SH-SY5Y (cell line): Measurements from ENCODE around the gene CLSTN2.

Experiments used
- GATA2 ChIP-seq: IDR thresholded peaks from 2 replicates; pipeline ENCODE4 v1.6.1; 2011; ENCODE audit warnings: mild to moderate bottlenecking, low read depth, low read length
- GATA3 ChIP-seq: IDR thresholded peaks from 2 replicates; pipeline ENCODE4 v1.6.1; 2011; ENCODE audit warnings: low read depth, mild to moderate bottlenecking, low read length, moderate library complexity

The CLSTN2 gene

GRCh38 chr3:140338916-140339315 is 403.9 kb downstream of the CLSTN2 start:
- TF ChIP-seq GATA3, result no peak
- no peak for TF ChIP-seq GATA2

- no peak for TF ChIP-seq GATA2
- no peak for TF ChIP-seq GATA3
Measured at GRCh38 chr3:140341203-140341602, 406.2 kb downstream of the CLSTN2 start.

- TF ChIP-seq GATA3 (no peak), GATA2 (no peak)
Measured at GRCh38 chr3:140341817-140342403, 406.9 kb downstream of the CLSTN2 start.

- TF ChIP-seq GATA3 (no peak), GATA2 (no peak)
Measured at GRCh38 chr3:140342668-140343067, 407.7 kb downstream of the CLSTN2 start.

DNA sequence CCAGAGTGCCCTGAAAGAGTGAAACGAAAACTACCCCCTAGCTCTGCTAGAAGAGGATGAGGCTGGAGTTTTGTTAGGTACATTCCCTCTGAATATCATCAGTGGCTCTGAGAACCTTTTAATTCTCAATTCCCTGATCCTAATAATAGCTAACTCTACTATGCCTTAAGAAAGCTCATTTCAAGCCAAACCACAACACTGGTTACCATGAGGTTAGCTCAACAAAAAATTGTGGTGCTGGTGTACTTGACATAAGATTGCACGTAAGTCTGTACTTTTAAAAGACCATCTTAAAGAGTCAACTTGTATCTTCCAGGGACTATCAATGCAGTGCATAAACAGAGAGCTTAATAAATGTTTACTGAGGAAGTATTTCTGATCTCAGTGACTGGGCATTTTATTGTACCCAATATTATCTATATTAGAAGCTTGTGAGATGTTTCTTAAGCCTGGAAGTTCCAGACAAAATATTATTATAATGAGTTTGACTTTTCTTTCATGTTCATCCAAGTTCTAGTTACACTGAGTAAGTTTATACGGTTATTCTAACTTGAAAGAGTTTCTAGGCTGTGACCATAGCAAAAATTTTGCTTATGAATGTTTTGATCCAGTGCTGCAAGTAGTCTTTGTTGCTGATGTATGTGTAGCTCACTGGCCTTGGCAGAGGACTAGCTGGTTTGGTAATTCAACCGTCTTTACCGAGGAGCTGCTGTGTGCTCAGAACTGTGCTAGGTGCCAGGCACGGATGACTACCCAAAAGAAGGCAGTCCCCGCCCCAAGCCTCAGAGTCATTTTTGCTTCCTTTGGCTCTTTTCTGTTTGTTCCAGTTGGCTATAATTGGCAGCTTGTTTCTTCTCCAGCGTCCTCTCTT is 408.5 kb downstream of the CLSTN2 start:
- TF ChIP-seq GATA3 (no peak), GATA2 (no peak)

- TF ChIP-seq GATA3 (no peak), GATA2 (no peak)
Measured at GRCh38 chr3:140344082-140344454, 409.1 kb downstream of the CLSTN2 start.

DNA sequence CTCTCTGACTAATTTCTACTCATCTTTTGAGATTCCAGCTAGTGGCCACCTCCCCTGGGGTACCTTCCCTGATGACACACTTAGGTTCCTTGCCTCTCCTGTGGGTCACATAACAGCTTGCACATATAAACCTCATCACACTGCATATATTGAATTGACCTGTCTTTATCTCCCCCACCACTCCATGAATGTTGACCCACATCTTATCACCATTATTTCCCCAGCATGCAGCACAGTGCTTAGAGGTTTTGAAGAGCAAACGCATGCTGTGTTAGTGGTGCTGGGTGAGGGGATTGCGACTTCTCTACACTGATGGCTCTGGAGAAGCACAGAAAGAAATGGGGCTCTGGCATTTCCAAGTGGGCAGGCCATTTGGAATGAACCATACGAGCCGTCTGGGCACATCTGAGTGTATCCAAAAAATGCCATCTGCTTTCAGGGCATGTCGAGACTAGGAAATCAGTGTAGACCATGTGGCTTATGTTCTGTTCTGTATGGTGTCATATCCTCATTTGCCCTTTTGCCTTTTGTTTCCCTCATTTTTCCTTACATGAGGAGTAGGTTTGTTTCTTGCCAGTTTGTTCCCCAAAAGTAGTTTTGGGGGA is 409.7 kb downstream of the CLSTN2 start:
- TF ChIP-seq GATA3 (no peak), GATA2 (no peak)

- no peak for TF ChIP-seq GATA2
- no peak for TF ChIP-seq GATA3
Measured at GRCh38 chr3:140347151-140347550, 412.2 kb downstream of the CLSTN2 start.

DNA sequence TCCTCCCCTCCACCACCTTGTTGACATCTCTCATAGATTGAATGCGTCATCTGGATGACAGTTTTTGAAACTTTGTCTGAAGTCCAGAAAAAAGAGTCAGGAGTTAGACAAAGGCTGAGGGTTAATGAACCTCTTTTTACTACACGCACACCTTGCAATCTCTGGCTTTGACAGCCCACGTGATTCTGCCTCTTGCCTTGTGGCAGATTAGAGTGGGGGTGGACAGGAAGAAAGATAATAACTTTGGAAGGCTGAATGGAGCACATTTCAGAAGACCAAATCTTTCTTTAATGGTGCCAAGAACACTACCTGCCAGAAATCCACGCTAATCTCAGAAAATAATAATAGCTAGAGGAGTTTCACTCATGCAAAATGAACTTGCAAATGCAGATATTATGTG is 415.0 kb downstream of the CLSTN2 start:
- TF ChIP-seq GATA3 (no peak), GATA2 (no peak)

DNA sequence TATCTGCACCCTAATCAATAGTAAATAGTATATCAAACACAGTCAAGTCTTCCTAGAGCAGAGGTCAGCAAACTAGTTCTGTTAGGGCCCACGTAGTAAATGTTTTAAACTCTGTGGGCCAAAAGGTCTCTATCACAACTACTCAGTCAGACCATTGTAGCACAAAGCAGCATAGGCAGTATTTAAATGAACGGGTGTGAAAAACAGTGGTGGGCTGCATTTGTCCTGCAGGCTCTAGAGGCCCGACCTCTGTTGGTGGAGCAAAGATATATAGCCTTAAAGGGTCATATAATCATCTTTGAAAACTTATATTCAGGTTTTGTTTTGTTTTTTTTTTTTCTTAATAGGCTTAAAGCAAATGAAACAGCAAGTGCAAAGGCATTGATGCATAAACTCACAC is 416.5 kb downstream of the CLSTN2 start:
- TF ChIP-seq GATA3, result no peak
- TF ChIP-seq GATA2, result no peak

- TF ChIP-seq GATA2 (no peak), GATA3 (no peak)
Measured at GRCh38 chr3:140355481-140355880, 420.5 kb downstream of the CLSTN2 start.

GRCh38 chr3:140358686-140359085 is 423.7 kb downstream of the CLSTN2 start:
- no peak for TF ChIP-seq GATA3
- no peak for TF ChIP-seq GATA2

GRCh38 chr3:140359233-140359995 is 424.4 kb downstream of the CLSTN2 start:
- TF ChIP-seq GATA2 (no peak), GATA3 (no peak)

DNA sequence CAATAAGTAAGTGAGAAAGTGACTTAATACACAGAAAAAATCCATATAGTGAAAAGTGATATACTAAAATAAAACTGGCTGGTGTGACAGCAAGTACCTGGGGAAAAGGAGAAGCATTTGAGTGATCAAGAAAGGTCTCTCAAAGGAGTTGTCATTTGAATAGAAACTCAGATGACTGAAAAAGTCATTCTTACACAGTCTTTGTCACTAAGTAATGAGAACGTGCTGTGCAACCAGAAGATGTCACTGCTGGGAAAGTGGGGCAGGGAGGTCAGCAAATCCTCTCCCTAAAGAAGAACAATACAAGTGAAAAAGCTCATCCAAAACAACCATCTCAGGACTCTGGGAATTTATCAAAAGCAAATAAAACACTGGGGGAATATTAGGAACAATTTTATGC is 425.3 kb downstream of the CLSTN2 start:
- TF ChIP-seq GATA2 (no peak), GATA3 (no peak)
